CD4-positive, alpha-beta T cell treated with Interleukin-6 for 4 hours (primary cell): ENCODE measurements around the gene CERT1.
"Not testable (repeated sequence)": the region's sequence is repeated elsewhere in the genome, so short reads cannot be mapped to it uniquely, and the experiment has no call there.

ENCODE experiments used
- DNase-seq: peaks from one replicate; pipeline ENCODE4 v3.0.0-alpha.2; 2020; ENCODE audit warnings: mixed read lengths

CERT1 gene

GRCh38 chr5:75338408-75338807, 173.0 kb downstream of the CERT1 start:
- DNase-seq: no peak

GRCh38 chr5:75337366-75338021, 173.9 kb downstream of the CERT1 start:
- DNase-seq: no peak

DNA sequence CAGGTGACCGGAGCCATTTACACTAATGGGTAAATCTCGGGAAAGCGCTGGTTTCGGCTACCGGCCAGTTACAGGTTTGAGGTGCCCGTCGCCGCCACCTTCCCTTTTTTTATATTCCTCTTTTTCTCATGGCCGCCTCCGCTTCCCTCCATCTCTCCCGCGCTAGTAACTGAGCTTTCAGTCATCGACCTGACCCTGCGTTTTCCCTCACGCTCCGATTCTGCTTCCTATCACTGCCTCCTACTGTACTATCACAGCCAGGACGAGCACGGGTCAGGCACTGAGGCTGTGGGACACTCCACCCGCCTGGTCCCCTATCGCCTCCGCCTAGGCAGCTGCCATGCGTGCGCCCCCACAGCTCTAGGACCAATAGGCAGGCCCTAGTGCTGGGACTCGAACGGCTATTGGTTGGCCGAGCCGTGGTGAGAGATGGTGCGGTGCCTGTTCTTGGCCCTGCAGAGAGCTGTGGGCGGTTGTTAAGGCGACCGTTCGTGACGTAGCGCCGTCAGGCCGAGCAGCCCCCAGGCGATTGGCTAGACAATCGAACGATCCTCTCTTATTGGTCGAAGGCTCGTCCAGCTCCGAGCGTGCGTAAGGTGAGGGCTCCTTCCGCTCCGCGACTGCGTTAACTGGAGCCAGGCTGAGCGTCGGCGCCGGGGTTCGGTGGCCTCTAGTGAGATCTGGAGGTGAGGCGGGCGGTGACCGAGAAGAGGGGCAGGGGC, 174.7 kb downstream of the CERT1 start, which contains the start of gene HMGCR:
Gene HMGCR (plus strand): TSS at position 606 of the 722 bp plus-strand sequence. CDS start 5,386 bp downstream, outside the sequence.
- peak; percentile 97 for DNase-seq

GRCh38 chr5:75335952-75336614, 175.3 kb downstream of the CERT1 start:
- no peak for DNase-seq

GRCh38 chr5:75335486-75335885, 175.9 kb downstream of the CERT1 start:
- DNase-seq: no peak

DNA sequence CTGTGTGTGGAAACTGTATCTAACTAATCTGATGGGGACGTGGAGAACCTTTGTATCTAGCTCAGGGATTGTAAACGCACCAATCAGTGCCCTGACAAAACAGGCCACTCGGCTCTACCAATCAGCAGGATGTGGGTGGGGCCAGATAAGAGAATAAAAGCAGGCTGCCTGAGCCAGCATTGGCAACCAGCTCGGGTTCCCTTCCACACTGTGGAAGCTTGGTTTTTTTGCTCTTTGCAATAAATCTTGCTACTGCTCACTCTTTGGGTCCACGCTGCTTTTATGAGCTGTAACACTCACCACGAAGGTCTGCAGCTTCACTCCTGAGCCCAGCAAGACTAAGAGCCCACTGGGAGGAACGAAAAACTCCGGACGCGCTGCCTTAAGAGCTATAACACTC, 177.0 kb downstream of the CERT1 start:
- DNase-seq: not testable (repeated sequence)

- DNase-seq: not testable (repeated sequence)
Measured at GRCh38 chr5:75333759-75334158, 177.7 kb downstream of the CERT1 start.

- no peak for DNase-seq
Measured at GRCh38 chr5:75331095-75332090, 180.0 kb downstream of the CERT1 start.

GRCh38 chr5:75330404-75330803, 181.0 kb downstream of the CERT1 start:
- no peak for DNase-seq
